Rectal smooth muscle tissue (tissue), 1 donor: ENCODE results near the gene NPIPA1.
"Not testable (repeated sequence)": the region's sequence is repeated elsewhere in the genome, so short reads cannot be mapped to it uniquely, and the experiment has no call there.

Experiments
- H3K27ac ChIP-seq: one replicate; pipeline ENCODE4 v1.7.0; 2013; ENCODE audit warnings: low read depth, low read length, inconsistent platforms
- H3K27me3 ChIP-seq: one replicate; pipeline ENCODE4 v1.7.0; 2013; ENCODE audit warnings: low read length; ENCODE audit not compliant: control insufficient read depth, insufficient read depth
- H3K36me3 ChIP-seq: one replicate; pipeline ENCODE4 v1.7.0; 2013; ENCODE audit warnings: low read length; ENCODE audit not compliant: control insufficient read depth, insufficient read depth
- H3K4me1 ChIP-seq: one replicate; pipeline ENCODE4 v1.7.0; 2013; ENCODE audit warnings: low read length; ENCODE audit not compliant: control insufficient read depth, insufficient read depth
- H3K4me3 ChIP-seq: one replicate; pipeline ENCODE4 v1.7.0; 2013; ENCODE audit warnings: low read length
- H3K9ac ChIP-seq: one replicate; pipeline ENCODE4 v1.7.0; 2013; ENCODE audit warnings: low read length

Gene NPIPA1

GRCh38 chr16:14942686-14943085, 5.4 kb downstream of the NPIPA1 start:
- not testable (repeated sequence) for H3K36me3 ChIP-seq, H3K27ac ChIP-seq, H3K27me3 ChIP-seq, H3K4me3 ChIP-seq, H3K4me1 ChIP-seq, H3K9ac ChIP-seq

GRCh38 chr16:14955546-14956231, 18.4 kb downstream of the NPIPA1 start:
- H3K9ac ChIP-seq = no peak overlapping the region
- H3K27ac ChIP-seq = no peak overlapping the region
- H3K4me1 ChIP-seq = no peaks in the 10 kb centered on the region
- H3K4me3 ChIP-seq = no peak overlapping the region
- no peaks in the 10 kb centered on the region for H3K36me3 ChIP-seq
- no peaks in the 10 kb centered on the region for H3K27me3 ChIP-seq

DNA sequence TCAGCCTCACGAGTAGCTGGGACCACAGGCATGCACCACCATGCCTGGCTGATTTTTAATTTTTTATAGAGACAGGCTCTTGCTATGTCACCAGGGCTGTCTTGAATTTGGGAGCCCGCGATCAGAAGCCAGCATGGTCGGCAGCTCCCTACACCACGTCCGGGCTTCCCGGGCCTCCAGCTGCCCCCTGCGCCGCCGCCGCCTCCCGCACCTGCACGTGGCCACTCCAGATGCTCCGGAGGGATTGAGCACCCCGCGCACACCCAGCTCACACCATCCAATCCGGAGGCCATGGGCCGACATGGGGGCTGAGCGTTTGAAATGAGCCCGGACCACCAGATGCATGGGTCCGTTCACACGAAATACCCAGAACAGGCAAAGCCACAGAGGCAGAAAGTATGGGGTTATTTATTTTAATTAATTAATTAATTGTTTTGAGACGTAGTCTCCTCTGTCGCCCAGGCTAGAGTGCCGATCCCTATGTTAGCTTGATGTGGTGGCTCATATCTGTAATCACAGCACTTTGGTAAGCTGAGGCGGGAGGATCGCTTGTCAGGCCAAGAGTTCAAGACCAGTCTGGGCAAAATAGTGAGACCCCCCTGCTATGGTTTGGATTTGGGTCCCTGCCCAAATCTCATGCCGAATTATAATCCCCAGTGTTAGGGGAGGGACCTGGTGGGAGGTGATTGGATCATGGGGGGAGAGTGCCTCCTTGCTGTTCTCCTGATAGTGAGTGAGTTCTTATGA, 20.5 kb downstream of the NPIPA1 start:
- Histone ChIP-seq H3K4me3 (no peak overlapping the region), H3K4me1 (no peaks in the 10 kb centered on the region), H3K9ac (no peak overlapping the region), H3K27ac (no peak overlapping the region), H3K36me3 (no peaks in the 10 kb centered on the region), H3K27me3 (no peaks in the 10 kb centered on the region)

DNA sequence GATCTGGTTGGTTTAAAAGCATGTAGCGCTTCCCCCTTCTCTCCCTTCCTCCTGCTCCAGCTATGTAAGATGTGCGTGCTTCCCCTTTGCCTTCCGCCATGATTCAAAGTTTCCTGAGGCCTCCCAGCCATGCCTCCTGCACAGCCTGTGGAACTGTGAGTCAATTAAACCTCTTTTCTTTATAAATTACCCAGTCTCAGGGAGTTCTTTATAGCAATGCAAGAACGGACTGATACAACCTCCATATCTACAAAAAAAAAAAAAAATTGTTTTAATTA, 21.0 kb downstream of the NPIPA1 start:
- Histone ChIP-seq H3K27me3 (no peaks in the 10 kb centered on the region), H3K27ac (no peak overlapping the region), H3K36me3 (no peaks in the 10 kb centered on the region), H3K9ac (no peak overlapping the region), H3K4me3 (no peak overlapping the region), H3K4me1 (no peaks in the 10 kb centered on the region)

DNA sequence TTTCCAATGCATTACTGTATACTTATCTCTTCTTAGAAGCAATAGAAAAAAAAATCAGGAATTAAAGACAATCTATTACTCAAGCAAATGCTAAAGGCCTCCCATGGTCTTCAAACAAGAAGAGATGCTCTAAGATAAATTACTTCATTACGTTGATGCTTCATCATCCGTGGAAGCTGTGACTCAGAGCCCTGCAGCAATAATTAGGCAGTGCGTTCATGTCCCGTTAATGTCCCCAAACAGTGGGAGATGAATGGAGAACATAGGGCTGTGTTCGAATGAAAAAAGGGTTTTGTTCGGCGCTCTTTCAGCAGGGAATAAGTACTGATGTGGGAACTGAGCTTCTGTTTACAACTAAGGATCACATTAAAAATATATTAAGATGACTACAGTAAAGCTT, 21.7 kb downstream of the NPIPA1 start:
- Histone ChIP-seq H3K4me3 (no peak overlapping the region), H3K9ac (no peak overlapping the region)

GRCh38 chr16:14961405-14962186, 24.4 kb downstream of the NPIPA1 start:
- H3K4me3 ChIP-seq = no peak overlapping the region
- no peaks in the 10 kb centered on the region for H3K4me1 ChIP-seq
- H3K27ac ChIP-seq = no peak overlapping the region
- H3K27me3 ChIP-seq = no peaks in the 10 kb centered on the region
- H3K36me3 ChIP-seq = no peaks in the 10 kb centered on the region
- no peak overlapping the region for H3K9ac ChIP-seq

More for the DNA sequence above, 21.7 kb downstream of the NPIPA1 start:
- H3K36me3 ChIP-seq = no peaks in the 10 kb centered on the region
- no peak overlapping the region for H3K27ac ChIP-seq
- no peaks in the 10 kb centered on the region for H3K27me3 ChIP-seq
- no peaks in the 10 kb centered on the region for H3K4me1 ChIP-seq

- Histone ChIP-seq H3K4me3 (no peak overlapping the region), H3K27ac (no peak overlapping the region), H3K27me3 (no peaks in the 10 kb centered on the region), H3K4me1 (no peaks in the 10 kb centered on the region), H3K9ac (no peak overlapping the region), H3K36me3 (no peaks in the 10 kb centered on the region)
Measured at GRCh38 chr16:14963281-14964173, 26.3 kb downstream of the NPIPA1 start.

GRCh38 chr16:14965328-14965727, 28.1 kb downstream of the NPIPA1 start:
- Histone ChIP-seq H3K27ac (no peak overlapping the region), H3K9ac (no peak overlapping the region), H3K36me3 (no peaks in the 10 kb centered on the region), H3K27me3 (no peaks in the 10 kb centered on the region), H3K4me1 (no peaks in the 10 kb centered on the region), H3K4me3 (no peak overlapping the region)

- H3K9ac ChIP-seq, H3K27ac ChIP-seq, H3K27me3 ChIP-seq, H3K36me3 ChIP-seq, H3K4me3 ChIP-seq, H3K4me1 ChIP-seq: not testable (repeated sequence)
Measured at GRCh38 chr16:14969795-14970194, 32.6 kb downstream of the NPIPA1 start.

DNA sequence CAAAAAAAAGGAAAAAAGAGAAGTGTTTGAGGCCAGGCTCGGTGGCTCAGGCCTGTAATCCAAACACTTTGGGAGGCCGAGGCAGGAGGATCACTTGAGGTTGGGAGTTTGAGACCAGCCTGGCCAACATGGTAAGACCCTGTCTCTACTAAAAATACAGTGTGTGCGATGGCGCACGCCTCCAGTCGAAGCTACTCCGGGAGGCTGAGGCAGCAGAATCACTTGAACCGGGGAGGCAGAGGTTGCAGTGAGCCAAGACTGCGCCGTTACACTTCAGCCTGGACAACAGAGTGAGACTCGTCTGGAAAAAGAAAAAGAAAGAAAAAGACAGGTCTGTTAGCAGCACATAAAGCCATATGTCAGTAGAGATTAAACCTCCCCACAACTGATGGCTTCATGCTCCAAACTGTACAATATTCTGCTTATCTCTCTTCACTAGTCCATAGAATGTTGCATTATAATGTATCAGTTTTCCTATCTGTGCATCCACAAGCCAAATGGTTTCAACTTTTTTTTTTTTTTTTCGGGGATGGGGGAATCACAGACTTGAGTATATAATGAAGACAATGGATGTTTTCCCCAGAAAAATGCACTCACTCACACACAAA, 34.5 kb downstream of the NPIPA1 start:
- H3K9ac ChIP-seq, H3K27me3 ChIP-seq, H3K36me3 ChIP-seq, H3K27ac ChIP-seq, H3K4me3 ChIP-seq, H3K4me1 ChIP-seq: not testable (repeated sequence)

DNA sequence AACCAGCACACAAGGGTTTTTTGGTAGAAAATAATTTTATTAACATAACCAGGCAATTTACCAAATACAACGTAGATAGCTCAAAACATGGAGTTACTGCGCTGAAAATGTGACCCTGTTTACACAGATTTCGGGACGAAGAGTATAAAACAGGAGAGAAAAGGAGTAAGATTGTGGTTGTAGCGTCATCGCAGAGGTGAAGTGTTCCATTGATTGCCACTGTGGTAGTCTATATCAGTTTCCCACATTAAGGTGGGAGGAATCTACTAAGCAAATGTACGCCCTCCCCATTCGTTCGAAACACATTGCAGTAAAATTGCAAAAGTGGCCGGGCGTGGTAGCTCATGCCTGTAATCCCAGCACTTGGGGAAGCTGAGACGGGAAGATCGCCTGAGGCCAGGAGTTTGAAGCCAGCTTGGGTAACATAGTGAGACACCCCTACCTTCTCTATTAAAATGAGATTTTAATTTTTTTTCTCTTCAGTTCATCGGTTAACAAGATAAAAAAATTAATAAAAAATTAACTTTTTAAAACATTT, 36.6 kb downstream of the NPIPA1 start:
- not testable (repeated sequence) for H3K27ac ChIP-seq, H3K36me3 ChIP-seq, H3K4me1 ChIP-seq, H3K9ac ChIP-seq, H3K27me3 ChIP-seq
- H3K4me3 ChIP-seq = peak overlapping the region; percentile 77

DNA sequence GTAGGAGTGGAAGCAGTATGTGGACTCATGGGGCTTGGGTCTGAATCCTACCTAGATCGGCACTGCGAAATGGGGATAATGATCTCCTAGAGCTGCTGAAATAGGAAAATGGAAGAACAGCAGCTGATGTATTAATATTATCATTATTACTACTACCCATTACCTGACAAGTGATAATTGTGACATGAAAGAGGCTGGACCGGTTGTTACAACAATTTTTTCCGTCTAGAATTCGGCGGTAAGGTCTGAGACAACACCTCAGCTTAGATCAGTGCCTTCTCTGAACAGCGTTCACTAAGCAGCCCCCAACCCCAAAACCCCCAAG, 37.0 kb downstream of the NPIPA1 start:
- Histone ChIP-seq H3K4me3 (peak overlapping the region; percentile 77), H3K27ac (peak overlapping the region; percentile 87)
- H3K9ac ChIP-seq, H3K36me3 ChIP-seq, H3K4me1 ChIP-seq, H3K27me3 ChIP-seq: not testable (repeated sequence)
